Stimulated activated CD8-positive, alpha-beta memory T cell treated with anti-CD3 and anti-CD28 coated beads, Interleukin-7, amount 100 ng/mL, for 24 hours (primary cell): ENCODE results near the gene SKI.
"Not testable (repeated sequence)": the region's sequence is repeated elsewhere in the genome, so short reads cannot be mapped to it uniquely, and the experiment has no call there.

Experiments used
- DNase-seq: peaks from one replicate; pipeline ENCODE4 v3.0.0-alpha.2; 2020; ENCODE audit warnings: low read depth

The SKI gene

DNA sequence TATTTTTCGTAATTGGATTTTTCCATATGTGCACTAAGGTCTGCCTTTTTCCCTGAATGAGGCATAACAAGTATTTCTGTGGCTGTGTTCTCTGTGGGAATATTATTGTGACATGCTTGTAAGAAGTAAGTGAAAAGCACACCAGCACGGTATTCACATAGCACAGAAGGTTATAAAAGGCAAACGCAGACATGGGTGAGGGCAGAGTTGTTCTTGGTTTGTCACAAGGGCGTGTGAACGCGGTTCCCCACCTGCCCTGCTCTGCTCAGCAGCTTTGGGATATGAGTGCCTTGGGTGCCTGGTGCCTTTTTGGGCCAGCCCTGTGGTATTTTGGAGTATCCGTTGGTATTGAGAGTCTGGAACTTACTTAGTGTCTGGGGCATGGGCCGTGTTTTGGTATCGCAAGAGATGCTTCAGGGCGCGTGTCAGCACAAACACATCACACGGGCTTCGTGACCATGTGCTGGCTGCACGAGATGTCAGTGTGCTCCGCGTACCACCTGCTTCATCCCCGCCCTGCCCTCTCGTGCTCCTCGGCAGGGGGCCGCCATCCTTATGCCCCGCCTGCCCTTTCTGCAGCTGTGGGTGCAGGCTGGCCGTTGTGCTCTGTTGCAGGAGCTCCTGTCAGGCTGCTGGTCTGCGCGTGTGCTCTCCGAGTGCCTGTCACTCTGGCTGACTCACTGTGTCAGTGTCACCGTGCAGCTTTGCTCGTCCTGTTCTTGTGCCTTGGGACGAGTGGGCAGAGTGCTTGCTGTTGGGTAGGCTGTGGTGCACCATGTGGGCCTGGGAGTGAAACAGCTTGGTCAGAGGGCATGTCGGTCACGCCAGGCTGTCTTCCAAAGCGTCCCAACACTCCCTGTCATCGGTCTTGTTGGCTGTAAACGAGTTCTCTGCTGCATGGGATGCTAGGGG is 15.0 kb downstream of the SKI start:
- DNase-seq = no peak

DNA sequence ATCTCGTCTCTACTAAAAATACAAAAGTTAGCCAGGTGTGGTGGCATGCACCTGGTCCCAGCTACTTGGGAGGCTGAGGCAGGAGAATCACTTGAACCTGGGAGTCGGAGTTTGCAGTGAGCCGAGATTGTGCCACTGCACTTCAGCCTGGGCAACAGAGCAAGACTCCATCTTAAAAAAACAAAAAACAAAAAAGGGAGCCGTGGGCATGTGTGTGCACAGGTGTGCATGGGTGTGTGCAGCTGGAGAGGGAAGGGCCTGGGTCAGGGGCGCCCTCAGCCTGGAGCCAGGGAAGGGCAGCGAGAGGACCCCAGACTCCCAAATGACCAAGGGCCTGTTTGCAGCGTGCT is 18.9 kb downstream of the SKI start:
- not testable (repeated sequence) for DNase-seq

DNA sequence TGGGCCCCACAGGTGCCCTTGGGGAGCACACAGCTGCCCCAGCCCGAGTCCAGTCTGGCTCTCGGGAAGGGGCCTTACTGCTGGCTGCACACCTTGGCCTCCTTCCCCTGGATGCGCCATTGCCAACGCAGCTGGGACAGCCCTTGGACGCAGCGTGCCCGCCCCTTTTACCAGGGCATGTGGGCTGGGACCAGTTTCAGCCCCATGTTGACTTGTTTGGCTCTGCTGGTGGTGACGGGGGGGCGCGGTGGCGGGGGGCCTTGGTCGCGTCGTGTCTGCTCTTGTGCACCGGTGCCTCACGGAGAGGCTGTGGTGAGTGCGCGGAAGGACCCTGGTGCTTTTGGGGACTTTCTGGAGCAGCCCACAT is 19.6 kb downstream of the SKI start:
- DNase-seq = no peak

DNA sequence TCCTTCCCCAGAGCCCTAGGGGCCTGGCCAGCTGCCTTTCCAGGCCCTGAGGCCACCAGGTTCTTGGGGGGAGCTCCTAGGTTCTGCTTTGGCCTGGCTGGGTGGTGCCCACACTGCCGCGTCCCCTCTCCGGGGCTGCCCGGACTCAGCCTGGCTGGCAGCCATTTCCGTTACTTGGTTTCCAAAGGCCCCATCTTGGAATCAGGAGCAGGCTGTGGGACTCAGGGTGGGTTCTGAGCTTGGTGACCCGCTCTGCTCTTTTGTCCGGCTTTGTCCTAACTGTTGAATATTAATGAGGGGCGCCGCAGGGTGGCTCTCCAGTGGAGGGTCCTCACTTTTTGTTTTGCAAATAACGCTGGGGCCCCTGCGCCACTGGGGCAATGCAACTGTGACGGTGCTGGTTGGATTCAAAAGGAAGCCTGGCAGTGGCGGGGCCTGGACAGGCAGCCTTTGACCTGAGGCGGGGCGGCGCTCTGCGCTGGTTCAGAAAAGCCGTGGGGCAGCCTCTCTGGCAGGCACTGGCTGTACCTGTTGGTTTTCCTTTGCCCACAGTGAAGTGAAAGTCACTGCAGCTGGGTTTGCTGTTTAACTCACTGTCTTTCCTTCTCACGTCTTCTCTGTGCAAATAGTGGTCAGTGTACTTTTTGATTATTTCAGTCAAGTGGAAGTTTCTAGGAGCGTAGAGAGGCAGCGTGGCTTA is 20.2 kb downstream of the SKI start:
- no peak for DNase-seq

DNA sequence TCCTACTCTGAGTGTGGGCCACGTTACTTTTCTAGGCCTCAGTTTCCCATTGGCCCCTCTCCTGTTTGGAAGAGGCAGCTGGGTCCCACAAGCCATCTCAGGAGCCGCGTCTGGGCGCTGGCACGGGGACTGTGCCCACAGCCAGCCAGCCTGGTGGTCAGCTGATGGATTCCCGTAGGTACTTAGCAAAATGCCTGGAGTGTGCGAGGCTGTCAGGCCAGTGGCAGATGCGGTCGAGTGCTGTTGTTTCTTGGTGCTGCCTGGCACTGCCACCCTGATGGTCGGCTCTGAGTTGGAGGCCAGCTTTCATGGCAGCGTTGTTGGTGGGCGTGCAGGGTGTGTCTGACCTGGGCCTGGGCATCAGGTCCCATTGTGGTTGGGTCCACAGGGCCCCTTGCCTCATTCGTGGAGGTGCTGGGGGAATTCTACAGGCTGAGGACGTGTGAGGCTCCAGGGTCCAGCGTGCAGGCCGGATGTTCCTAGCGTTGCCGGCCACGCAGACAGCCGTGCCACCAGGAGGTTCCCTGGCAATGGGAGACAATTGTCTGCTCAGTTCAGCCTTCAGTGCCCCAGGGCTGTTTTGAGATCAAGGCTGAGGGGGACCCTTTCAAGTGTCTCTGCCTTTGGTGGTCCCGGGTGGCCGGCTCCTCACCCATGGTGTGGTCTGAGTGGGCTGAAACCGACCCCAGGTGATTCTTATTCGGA is 20.9 kb downstream of the SKI start:
- no peak for DNase-seq

DNA sequence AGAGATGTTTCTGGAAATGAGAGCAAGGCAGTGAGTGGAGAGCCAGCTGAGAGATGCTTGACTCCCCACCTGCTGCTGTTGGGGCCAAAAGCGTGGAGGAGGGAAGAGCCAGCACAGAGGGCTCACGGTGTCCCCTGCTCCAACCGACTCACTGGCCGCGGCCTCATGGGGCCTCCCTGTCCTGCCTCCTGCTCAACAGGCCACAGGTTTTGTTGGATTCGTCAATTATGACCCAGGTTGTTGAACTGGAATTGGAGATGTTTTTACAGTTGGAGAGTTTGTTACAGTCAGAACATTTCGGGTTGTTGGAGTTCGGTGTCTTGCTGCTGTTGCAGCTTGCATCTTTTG is 21.4 kb downstream of the SKI start:
- no peak for DNase-seq

DNA sequence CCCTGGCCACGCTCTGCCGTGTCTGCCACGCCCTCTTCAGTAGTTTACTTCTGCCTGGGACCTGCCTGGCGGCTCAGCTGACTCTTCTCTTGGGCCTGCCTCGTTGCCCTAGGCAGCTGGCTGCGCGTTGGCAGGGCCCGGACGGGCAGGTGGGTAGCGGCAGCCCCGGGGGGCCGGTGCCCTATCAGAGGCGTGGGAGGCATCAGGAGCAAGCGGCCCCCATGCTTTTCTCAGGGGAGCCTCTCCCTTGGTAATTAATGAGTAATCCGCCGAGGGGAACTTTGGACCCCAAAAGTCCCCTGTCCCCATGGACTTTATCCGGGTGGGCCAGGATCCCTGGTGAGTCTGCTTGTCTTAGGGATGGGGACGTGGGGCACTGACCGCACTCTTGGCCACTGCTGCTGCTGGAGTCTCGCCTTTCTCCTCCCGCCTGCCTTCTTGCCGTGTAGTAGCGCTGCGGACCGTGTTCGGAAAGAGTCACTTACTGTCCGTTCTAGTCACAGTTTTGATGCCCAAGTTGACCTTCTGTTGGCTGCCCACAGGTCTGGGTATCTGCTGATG is 22.7 kb downstream of the SKI start:
- no peak for DNase-seq

DNA sequence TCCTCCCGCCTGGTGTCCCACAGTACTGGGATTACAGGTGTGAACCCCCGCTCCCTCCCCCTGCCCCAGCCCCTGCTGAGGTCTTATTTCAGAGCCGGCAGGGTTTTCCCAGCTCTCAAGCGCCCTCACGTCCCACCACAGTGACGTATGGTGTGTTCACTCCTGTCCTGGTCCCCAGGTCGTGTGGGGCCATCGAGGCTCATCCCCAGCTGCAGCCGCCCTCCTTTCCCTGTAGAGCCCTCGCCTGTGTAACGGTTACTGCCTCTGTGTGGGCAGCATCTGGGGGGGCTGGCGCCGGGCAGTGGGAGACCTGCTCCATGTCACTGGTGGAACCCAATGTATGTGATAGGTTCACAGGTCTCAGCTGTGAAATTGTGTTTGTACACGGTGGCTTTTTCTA is 23.2 kb downstream of the SKI start:
- no peak for DNase-seq

DNA sequence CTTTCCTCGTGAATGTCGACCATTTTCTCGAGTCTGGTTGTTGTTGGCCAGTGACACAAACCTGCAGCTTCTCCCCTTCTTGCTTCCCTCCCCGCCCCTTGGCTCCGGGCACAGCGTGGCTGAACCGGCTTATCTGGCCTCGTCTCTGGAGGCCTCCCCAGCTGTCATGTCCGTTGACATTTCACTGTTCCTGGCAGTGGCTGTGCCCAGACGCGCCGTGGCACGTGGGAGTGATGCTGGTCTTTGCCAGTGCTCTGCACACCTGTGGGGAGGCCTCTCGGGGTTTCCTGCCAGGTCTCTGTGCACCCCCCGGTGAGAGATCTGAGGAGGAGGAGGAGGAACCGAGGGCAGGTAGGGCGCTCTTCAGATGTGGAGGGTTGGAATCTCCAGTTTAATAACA is 23.7 kb downstream of the SKI start:
- DNase-seq = no peak

DNA sequence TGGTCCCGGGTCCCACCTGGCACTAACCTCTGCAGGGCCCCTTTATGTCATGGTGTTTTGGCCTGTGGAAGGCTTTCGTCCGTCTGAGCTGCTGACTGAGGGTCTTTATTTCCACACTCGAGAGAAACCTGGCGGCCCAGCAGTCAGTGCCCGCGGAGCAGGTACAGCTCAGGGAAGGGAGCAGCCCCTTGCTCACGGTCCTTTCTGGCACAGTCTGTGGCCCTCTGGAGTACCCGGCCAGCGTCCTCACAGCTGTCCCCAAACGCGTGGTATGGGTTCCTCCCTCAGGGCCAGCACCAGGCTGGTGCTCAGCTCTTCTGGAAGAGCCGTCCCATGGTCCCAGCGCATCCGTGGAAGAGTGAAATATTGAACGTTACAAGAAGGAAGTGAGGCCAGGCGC is 24.3 kb downstream of the SKI start:
- DNase-seq = no peak

DNA sequence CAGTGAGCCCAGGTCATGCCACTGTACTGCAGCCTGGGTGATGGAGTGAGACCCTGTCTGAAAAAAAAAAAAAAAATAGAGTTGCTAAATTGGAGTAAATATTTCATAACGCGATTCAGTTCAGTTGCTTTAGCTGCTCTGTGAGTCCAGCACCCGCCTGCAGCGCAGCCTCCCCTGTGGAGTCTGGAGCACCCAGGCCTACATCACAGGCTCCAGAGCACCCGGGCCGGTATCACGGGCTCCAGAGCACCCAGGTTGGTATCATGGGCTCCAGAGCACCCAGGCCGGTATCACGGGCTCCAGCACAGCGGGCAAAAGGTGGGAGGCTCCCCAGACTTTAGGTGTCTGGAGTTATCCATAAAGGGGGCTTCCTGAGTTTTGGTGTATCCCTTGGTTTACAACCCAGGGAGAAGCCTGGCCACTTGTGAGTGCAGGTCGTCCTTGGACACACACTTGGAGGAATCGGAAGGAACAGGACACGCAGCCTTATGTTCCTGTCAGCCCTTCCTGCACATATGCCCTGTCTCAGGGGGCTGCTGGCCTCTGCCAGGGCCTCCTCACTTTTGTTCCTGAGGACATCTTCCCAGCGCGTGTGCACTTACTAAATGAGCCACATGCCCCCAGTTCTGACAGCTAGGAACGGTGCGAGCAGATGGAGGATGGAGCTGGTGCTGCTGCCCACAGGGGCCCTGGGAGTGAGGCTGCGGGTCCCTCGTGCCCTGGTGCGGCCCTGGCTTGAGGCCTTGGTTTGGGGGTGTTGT is 25.1 kb downstream of the SKI start:
- DNase-seq = no peak

DNA sequence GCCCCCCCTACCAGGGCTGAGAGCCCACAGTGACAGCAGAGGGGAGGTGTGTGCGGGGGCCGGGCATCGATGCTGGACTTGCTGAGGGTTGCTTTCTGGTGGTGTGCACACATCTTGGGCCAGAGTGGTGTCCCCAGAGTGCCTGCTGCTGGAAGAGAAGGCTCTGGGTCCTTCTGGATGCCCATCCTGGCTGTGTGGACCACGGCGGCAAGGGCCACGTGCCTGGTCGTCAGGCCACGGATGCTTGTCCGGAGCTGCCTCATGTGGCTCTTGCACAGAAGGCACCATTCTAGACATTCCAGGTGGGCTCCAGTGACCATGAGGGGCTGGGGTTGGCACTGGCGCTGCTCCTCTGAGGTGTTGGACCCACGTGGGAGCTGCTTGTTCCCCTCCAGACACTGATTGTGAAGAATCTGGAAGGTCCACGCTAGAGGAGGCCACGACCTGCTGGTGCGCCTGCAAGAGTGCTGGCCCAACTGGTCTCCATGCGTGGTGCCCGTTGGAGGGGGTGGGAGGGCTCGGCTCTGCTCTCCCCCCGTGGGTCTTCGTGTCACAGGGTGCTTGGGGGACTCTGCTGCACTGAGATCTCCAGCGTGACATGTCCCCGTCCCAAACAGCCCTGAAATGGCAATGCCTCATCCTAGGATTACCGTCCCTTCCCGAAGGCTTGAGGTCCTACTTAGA is 25.8 kb downstream of the SKI start:
- DNase-seq = no peak

DNA sequence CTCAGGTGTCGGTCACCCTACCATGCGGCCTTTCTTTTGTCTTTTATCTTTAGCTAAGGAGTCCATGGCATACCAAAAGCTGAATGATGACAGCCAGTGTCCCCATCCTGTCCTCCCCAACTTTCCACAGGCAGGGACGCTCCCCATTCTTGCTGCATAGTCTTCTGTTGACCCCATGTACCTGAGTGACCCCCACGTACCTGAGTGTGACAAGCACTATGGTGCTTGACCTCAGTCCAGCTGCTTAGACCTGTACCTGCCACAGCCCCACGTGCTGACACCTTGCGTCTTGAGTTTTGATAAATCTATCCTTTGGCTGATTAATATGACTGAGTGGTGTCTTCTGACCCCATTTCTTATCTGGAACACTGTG is 26.9 kb downstream of the SKI start:
- no peak for DNase-seq

DNA sequence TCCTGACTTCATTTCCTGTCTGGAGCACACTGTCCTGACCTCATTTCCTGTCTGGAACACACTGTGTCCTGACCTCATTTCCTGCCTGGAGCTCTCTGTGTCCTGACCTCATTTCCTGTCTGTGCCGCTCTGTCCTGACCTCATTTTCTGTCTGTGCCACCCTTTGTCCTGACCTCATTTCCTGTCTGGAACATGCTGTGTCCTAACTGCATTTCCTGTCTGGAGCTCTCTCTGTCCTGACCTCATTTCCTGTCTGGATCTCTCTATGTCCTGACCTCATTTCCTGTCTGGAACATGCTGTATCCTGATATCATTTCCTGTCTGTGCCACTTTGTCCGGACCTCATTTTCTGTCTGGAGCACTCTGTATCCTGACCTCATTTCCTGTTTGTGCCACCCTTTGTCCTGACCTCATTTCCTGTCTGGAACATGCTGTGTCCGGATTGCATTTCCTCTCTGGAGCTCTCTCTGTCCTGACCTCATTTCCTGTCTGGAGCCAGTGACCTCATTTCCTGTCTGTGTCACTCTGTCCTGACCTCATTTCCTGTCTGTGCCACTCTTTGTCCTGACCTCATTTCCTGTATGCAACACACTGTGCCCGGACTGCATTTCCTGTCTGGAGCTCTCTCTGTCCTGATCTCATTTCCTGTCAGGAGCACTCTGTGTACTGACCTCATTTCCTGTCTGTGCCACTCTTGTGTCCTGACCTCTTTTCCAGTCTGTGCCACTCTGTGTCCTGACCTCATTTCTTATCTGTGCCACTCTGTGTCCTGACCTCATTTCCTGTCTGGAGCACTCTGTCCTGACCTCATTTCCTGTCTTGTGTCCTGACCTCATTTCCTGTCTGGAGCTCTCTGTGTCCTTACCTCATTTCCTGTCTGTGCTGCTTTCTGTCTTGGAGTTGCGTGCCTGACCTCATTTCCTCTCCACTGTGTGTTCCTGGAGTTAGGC is 27.6 kb downstream of the SKI start:
- DNase-seq = peak; percentile 47

DNA sequence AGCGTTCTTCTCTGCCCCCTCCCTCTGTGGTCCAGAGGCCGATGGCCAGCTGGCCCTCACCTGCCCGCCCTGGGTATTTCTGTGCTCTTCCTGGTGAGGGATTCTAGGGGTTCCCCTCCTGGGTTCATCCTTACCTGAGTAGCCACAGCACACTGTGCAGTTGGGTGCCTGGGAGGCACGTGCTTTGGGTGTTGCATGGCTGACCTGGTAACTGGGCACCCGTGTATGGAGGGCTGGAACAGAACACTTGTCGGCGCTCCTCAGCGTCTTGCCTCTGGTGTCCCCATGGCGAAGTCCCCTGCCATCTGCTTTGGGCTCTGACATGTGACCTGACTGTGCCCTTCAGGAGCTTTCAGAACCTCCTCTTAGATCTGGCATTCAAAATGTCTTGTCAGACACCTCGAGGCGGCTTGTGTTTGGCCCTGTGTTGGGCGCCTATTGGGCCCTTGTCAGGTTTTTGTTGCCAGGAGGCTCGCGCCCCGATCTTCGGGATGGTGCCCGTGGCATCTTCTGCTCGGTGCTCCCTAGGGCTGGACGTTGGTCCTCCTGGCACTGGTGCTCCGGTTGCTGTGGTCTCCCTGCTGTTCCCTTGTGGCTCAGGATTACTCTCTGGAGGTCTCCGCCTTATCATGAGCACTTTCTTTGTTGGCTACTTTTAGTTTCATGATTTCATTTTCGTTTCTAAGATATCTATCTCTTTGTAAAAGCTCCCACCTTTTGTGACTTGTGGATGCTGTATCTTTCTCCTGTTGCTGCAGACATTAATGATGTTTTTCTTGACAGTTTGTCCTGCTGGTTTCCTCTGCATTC is 28.5 kb downstream of the SKI start:
- no peak for DNase-seq

DNA sequence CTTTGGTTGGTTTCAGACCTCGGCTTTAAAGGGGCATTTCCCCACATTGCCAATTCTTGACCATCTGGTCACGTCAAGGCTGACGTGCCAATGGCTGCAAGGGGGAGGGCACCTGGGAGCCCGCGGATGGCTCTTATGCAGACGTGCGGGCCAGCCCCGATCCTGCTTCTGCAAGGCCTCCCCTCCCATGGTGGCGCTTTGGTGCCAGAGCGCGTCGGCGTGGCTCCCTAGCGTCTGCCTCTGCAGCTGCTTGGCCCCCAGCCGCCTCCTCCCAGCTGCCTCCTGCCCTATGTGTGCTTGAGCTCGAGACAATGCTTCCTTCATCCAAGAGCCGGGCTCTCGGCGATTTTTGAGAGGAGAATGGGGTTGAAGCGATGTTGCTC is 29.1 kb downstream of the SKI start:
- DNase-seq = no peak

DNA sequence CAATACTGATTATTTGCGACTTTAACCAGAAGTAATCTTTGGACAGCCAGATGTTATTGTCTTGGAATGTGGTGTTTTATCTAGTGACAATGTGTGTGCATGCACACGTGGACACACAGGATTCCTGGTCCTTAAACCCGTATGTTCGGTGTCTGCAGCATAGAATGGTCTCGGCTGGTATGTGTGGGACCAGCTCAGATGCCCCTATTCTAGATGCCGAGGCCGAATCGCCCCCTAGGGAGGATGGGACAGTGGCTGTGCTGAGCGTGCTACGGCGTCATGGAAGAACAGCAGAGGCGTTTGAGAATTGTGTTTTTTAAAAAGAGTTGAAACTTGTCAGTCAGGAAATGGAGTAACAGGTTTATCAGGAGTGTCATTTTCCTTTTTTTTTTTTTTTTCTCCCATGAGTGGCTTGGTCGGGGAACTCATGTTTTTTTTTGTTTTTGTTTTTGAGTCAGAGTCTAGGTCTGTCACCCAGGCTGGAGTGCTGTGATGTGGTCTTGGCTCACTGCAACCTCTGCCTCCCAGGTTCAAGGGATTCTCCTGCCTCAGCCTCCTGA is 30.1 kb downstream of the SKI start:
- DNase-seq = no peak

DNA sequence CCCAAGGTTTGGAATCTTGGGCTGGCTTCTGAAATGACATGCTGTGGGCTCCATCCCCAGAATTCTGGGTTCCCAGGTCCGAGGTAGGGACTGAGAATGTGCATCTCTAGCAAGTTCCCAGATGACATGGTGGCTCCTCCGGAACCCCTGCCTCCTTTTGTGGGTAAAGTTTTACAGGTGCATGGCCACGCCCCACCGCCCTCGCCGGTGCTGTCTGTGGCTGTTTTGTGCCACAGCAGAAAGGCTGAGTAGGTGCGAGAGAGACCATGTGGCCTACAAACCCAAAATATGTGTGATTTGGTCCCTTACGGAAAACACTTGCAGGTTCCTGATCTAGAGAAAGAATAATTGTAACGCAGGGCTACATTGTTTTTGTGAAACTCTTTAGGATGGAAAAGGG is 30.9 kb downstream of the SKI start:
- peak; percentile 23 for DNase-seq

DNA sequence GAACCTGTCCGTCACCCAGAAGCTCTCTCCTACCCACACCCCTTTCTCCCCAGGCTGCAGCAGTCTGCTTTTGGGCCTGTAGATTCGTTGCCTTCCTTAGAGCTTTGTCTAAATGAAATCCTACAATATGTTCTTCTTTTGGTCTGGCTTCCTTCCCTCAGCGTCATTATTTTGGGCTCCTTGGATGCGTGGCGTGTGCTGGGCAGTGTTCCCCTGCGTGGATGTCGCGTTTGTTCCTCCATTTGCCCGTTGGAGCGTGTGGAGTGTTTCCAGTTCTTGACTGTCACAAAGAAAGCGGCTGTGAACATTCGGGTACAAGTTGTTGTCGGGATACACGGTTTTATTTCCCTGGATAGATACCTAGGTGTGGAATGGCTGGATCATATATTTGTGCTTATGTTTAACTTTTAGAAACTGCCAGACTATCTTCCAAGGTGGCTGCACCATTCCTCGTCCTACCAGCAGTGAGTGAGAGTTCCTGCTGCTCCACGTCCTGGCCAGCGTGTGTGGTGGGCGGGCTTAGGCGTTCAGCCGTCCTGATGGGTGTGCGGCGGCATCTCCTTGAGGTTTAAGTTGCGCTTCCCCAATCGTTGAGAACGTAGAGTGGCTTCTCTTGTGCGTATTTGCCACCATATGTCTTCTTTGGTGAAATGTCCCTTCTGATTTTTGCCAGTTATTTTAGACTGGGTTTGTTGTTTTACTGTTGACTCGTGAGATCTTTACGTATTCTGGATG is 31.7 kb downstream of the SKI start:
- DNase-seq = no peak
